ENCODE data around the gene WDR12.
"Not testable (repeated sequence)": the region's sequence is repeated elsewhere in the genome, so short reads cannot be mapped to it uniquely, and the experiment has no call there.

Gene WDR12

DNA sequence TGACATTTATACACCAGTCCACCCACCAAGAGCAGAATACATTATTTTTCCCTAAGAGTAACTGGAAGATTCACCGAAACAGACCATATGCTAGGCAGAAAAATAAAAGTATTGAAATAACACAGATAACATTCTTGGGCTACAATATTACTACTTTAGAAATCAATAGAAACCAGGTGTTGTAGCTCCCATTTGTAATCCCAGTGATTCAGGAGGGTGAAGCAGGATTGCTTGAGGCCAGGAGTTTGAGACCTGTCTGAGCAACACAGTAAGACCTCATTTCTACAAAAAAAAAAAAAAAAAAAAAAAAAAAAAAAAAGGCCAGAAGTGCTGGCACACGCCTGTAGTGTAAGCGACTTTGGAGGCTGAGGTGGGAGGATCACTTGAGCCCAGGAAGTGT, 49.5 kb downstream of the WDR12 start:
- no CpG with 5 or more reads among the region's 3 CpGs for WGBS (ENCODE audit: extremely low coverage, insufficient coverage, low lambda C conversion rate)

DNA sequence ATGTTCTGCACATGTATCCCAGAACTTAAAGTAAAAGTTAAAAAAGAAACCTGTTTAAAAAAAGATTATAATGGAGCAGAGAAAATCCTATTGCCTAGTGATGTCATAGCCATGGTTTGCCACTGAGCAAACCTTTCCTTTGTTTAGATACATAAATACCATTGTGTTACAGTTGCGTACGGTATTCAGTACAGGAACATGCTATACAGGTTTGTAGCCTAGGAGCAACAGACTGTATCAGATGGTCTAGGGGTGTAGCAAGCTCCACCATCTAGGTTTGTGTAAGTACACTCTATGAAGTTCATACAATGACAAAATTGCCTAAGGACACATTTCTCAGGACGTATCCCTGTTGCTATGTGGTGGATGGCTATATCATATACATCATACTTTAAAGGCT, 52.9 kb downstream of the WDR12 start:
- no peak overlapping the region for H3K23ac ChIP-seq (ENCODE audit: low read length)
- no peak overlapping the region for H3K27ac ChIP-seq (ENCODE audit: low read depth, low read length)
- no peak overlapping the region for H3K4ac ChIP-seq (ENCODE audit: low read depth, low read length)
- no peak overlapping the region for H3K18ac ChIP-seq (ENCODE audit: low read length)
- H3K27me3 ChIP-seq (ENCODE audit: insufficient read depth, low read length, poor library complexity) = no peaks in the 10 kb centered on the region
- H3K4me2 ChIP-seq (ENCODE audit: low read length) = no peak overlapping the region
- no CpG with 5 or more reads among the region's 3 CpGs for WGBS (ENCODE audit: extremely low coverage, insufficient coverage, low lambda C conversion rate)
- no peak overlapping the region for H3K9ac ChIP-seq (ENCODE audit: low read length)
- no peak overlapping the region for H2BK15ac ChIP-seq (replicated peaks; ENCODE audit: low read depth)
- H4K5ac ChIP-seq (ENCODE audit: low read length) = no peak overlapping the region
- no peak overlapping the region for H4K8ac ChIP-seq (ENCODE audit: low read depth, low read length)
- no peaks in the 10 kb centered on the region for H3K79me1 ChIP-seq (ENCODE audit: low read length)
- H3K56ac ChIP-seq (ENCODE audit: low read length) = no peak overlapping the region
- H2BK120ac ChIP-seq (ENCODE audit: low read depth, low read length) = no peak overlapping the region
- H2AK5ac ChIP-seq (ENCODE audit: low read length) = no peak overlapping the region
- H3K36me3 ChIP-seq (ENCODE audit: control insufficient read depth, insufficient read depth, low read length) = no peaks in the 10 kb centered on the region
- H3K4me1 ChIP-seq (ENCODE audit: control insufficient read depth, low read depth, low read length) = no peaks in the 10 kb centered on the region
- no peak for DNase-seq
- no peaks in the 10 kb centered on the region for H3K79me2 ChIP-seq (ENCODE audit: control insufficient read depth, insufficient read depth, low read length)
- H2BK5ac ChIP-seq (ENCODE audit: low read length) = no peak overlapping the region
- no peak overlapping the region for H3K4me3 ChIP-seq (ENCODE audit: low read length)

More for the DNA sequence above, 49.5 kb downstream of the WDR12 start:
- no peak for DNase-seq
- H3K4me1 ChIP-seq (ENCODE audit: control insufficient read depth, low read depth, low read length) = no peaks in the 10 kb centered on the region
- H4K5ac ChIP-seq (ENCODE audit: low read length) = no peak overlapping the region
- H2BK15ac ChIP-seq (replicated peaks; ENCODE audit: low read depth) = no peak overlapping the region
- H3K79me1 ChIP-seq (ENCODE audit: low read length) = no peaks in the 10 kb centered on the region
- H2BK5ac ChIP-seq (ENCODE audit: low read length) = no peak overlapping the region
- H4K8ac ChIP-seq (ENCODE audit: low read depth, low read length) = no peak overlapping the region
- no peak overlapping the region for H3K27ac ChIP-seq (ENCODE audit: low read depth, low read length)
- no peaks in the 10 kb centered on the region for H3K27me3 ChIP-seq (ENCODE audit: insufficient read depth, low read length, poor library complexity)
- no peak overlapping the region for H3K23ac ChIP-seq (ENCODE audit: low read length)
- H2BK120ac ChIP-seq (ENCODE audit: low read depth, low read length) = no peak overlapping the region
- H3K18ac ChIP-seq (ENCODE audit: low read length) = no peak overlapping the region
- no peak overlapping the region for H3K4me2 ChIP-seq (ENCODE audit: low read length)
- no peak overlapping the region for H3K4me3 ChIP-seq (ENCODE audit: low read length)
- H2AK5ac ChIP-seq (ENCODE audit: low read length) = no peak overlapping the region
- no peak overlapping the region for H3K56ac ChIP-seq (ENCODE audit: low read length)
- no peak overlapping the region for H3K4ac ChIP-seq (ENCODE audit: low read depth, low read length)
- H3K36me3 ChIP-seq (ENCODE audit: control insufficient read depth, insufficient read depth, low read length) = no peaks in the 10 kb centered on the region
- no peaks in the 10 kb centered on the region for H3K79me2 ChIP-seq (ENCODE audit: control insufficient read depth, insufficient read depth, low read length)
- H3K9ac ChIP-seq (ENCODE audit: low read length) = no peak overlapping the region

DNA sequence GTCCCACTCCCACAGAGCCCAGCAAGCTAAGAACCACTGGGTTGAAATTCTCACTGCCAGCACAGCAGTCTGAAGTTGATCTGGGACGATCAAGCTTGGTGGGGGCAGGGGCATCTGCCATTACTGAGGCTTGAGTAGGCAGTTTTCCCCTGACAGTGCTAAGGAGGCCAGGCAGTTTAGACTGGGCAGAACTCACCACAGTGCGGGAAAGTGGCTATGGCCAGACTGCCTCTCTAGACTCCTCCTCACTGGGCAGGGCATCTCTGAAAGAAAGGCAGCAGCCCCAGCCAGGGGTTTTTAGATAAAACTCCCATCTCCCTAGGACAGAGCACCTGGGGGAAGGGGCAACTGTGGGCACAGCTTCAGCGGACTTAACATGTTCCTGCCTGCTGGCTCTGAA, 62.1 kb downstream of the WDR12 start:
- WGBS (ENCODE audit: extremely low coverage, insufficient coverage, low lambda C conversion rate) = no CpG with 5 or more reads among the region's 3 CpGs
- H3K4ac ChIP-seq (ENCODE audit: low read depth, low read length); DNase-seq; H3K4me3 ChIP-seq (ENCODE audit: low read length); H3K4me1 ChIP-seq (ENCODE audit: control insufficient read depth, low read depth, low read length); H2BK5ac ChIP-seq (ENCODE audit: low read length); H3K18ac ChIP-seq (ENCODE audit: low read length); H3K9ac ChIP-seq (ENCODE audit: low read length); H2AK5ac ChIP-seq (ENCODE audit: low read length); H4K8ac ChIP-seq (ENCODE audit: low read depth, low read length); H2BK120ac ChIP-seq (ENCODE audit: low read depth, low read length); H3K56ac ChIP-seq (ENCODE audit: low read length); H2BK15ac ChIP-seq (replicated peaks; ENCODE audit: low read depth); H3K27me3 ChIP-seq (ENCODE audit: insufficient read depth, low read length, poor library complexity); H4K5ac ChIP-seq (ENCODE audit: low read length); H3K4me2 ChIP-seq (ENCODE audit: low read length); H3K23ac ChIP-seq (ENCODE audit: low read length); H3K27ac ChIP-seq (ENCODE audit: low read depth, low read length); H3K36me3 ChIP-seq (ENCODE audit: control insufficient read depth, insufficient read depth, low read length); H3K79me1 ChIP-seq (ENCODE audit: low read length); H3K79me2 ChIP-seq (ENCODE audit: control insufficient read depth, insufficient read depth, low read length): not testable (repeated sequence)

DNA sequence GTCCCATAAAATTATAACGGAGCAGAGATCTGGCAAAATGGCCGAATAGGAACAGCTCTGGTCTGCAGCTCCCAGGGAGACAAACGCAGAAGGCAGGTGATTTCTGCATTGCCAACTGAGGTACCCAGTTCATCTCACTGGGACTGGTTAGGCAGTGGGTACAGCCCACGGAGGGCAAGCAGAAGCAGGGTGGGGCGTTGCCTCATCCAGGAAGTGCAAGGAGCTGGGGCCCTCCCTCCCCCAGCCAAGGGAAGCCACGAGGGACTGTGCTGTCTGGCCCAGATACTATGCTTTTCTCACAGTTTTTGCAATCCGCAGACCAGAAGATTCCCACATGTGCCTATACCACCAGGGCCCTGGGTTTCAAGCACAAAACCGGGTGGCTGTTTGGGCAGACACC, 62.7 kb downstream of the WDR12 start:
- Histone ChIP-seq H2BK120ac (ENCODE audit: low read depth, low read length) (no peak overlapping the region), H3K4ac (ENCODE audit: low read depth, low read length) (no peak overlapping the region)
- WGBS (ENCODE audit: extremely low coverage, insufficient coverage, low lambda C conversion rate) = no CpG with 5 or more reads among the region's 8 CpGs

DNA sequence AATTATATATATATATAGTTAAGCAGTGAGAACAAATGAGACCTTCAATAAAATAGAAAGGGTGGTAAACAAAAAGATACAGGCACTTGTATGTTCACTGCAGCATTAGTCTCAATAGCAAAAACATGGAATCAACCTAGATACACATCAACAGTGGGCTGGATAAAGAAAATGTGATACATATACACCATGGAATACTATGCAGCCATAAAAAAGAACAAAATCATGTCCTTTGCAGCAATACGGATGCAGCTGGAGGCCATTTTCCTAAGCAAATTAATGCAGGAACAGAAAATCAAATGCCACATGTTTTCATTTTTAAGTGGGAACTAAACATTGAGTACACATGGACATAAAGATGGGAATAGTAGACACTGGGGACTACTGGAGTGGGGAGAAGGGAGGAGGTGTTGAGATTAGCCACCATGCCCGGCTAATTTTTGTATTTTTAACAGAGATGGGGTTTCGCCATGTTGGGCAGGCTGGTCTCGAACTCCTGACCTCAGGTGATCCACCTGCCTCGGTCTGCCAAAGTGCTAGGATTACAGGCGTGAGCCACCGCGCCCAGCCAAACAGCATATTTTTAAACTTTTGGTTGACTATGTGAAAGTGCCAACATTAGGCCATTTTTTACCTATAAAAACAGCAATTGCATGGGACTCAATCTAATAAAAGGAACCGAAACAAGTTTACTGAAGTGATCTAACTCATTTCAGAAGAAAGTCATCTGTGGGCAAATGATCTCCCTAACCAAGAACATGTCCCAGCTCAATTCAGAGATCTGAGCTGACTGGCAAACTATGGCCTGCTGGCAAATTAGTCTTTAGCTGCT, 63.6 kb downstream of the WDR12 start:
- no peaks in the 10 kb centered on the region for H3K79me1 ChIP-seq (ENCODE audit: low read length)

More for the DNA sequence above, 62.7 kb downstream of the WDR12 start:
- Histone ChIP-seq H3K4me3 (ENCODE audit: low read length) (no peak overlapping the region), H3K18ac (ENCODE audit: low read length) (no peak overlapping the region), H3K27me3 (ENCODE audit: insufficient read depth, low read length, poor library complexity) (no peaks in the 10 kb centered on the region), H2BK5ac (ENCODE audit: low read length) (no peak overlapping the region), H3K4me2 (ENCODE audit: low read length) (no peak overlapping the region), H3K9ac (ENCODE audit: low read length) (no peak overlapping the region), H3K56ac (ENCODE audit: low read length) (no peak overlapping the region), H3K23ac (ENCODE audit: low read length) (no peak overlapping the region), H3K79me2 (ENCODE audit: control insufficient read depth, insufficient read depth, low read length) (no peaks in the 10 kb centered on the region), H4K5ac (ENCODE audit: low read length) (no peak overlapping the region), H3K27ac (ENCODE audit: low read depth, low read length) (no peak overlapping the region), H2AK5ac (ENCODE audit: low read length) (no peak overlapping the region), H3K4me1 (ENCODE audit: control insufficient read depth, low read depth, low read length) (no peaks in the 10 kb centered on the region), H2BK15ac (replicated peaks; ENCODE audit: low read depth) (no peak overlapping the region), H3K79me1 (ENCODE audit: low read length) (no peaks in the 10 kb centered on the region), H4K8ac (ENCODE audit: low read depth, low read length) (no peak overlapping the region), H3K36me3 (ENCODE audit: control insufficient read depth, insufficient read depth, low read length) (no peaks in the 10 kb centered on the region)
- DNase-seq = no peak

DNA sequence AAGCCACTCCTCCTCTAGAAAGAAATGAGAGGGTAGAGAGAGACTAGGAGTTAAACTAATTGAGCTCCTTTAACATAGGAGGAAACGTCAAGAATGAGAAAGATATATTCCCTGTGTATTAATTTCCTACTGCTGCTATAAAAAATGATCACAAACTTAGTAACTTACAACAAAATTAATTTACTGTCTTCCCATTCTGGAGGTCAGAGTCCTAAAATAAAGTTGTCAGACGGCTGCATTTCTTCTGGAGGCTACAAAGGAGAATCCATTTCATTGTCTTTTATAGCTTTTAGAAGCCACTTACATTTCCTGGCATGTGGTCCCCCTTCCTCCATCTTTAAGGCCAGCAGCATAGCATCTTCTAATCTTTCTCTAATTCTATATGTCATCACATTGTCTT, 66.8 kb downstream of the WDR12 start:
- Histone ChIP-seq H3K4me3 (ENCODE audit: low read length) (no peak overlapping the region), H3K27me3 (ENCODE audit: insufficient read depth, low read length, poor library complexity) (no peaks in the 10 kb centered on the region), H3K18ac (ENCODE audit: low read length) (no peak overlapping the region), H2AK5ac (ENCODE audit: low read length) (no peak overlapping the region), H2BK120ac (ENCODE audit: low read depth, low read length) (no peak overlapping the region), H3K9ac (ENCODE audit: low read length) (no peak overlapping the region), H3K56ac (ENCODE audit: low read length) (no peak overlapping the region), H4K5ac (ENCODE audit: low read length) (no peak overlapping the region), H2BK5ac (ENCODE audit: low read length) (no peak overlapping the region), H3K36me3 (ENCODE audit: control insufficient read depth, insufficient read depth, low read length) (no peaks in the 10 kb centered on the region), H3K4me2 (ENCODE audit: low read length) (no peak overlapping the region), H4K8ac (ENCODE audit: low read depth, low read length) (no peak overlapping the region), H3K27ac (ENCODE audit: low read depth, low read length) (no peak overlapping the region), H3K23ac (ENCODE audit: low read length) (no peak overlapping the region), H3K79me1 (ENCODE audit: low read length) (no peaks in the 10 kb centered on the region), H3K79me2 (ENCODE audit: control insufficient read depth, insufficient read depth, low read length) (no peaks in the 10 kb centered on the region), H3K4ac (ENCODE audit: low read depth, low read length) (no peak overlapping the region), H3K4me1 (ENCODE audit: control insufficient read depth, low read depth, low read length) (no peaks in the 10 kb centered on the region), H2BK15ac (replicated peaks; ENCODE audit: low read depth) (no peak overlapping the region)
- no CpG with 5 or more reads among the region's 2 CpGs for WGBS (ENCODE audit: extremely low coverage, insufficient coverage, low lambda C conversion rate)
- DNase-seq = no peak

More for the DNA sequence above, 63.6 kb downstream of the WDR12 start:
- Histone ChIP-seq H3K27me3 (ENCODE audit: insufficient read depth, low read length, poor library complexity) (no peaks in the 10 kb centered on the region), H3K9ac (ENCODE audit: low read length) (no peak overlapping the region), H3K23ac (ENCODE audit: low read length) (no peak overlapping the region), H4K5ac (ENCODE audit: low read length) (no peak overlapping the region), H3K4ac (ENCODE audit: low read depth, low read length) (no peak overlapping the region), H3K79me2 (ENCODE audit: control insufficient read depth, insufficient read depth, low read length) (no peaks in the 10 kb centered on the region), H3K56ac (ENCODE audit: low read length) (no peak overlapping the region), H3K27ac (ENCODE audit: low read depth, low read length) (no peak overlapping the region), H2BK5ac (ENCODE audit: low read length) (no peak overlapping the region), H3K4me1 (ENCODE audit: control insufficient read depth, low read depth, low read length) (no peaks in the 10 kb centered on the region), H3K4me2 (ENCODE audit: low read length) (no peak overlapping the region), H2BK120ac (ENCODE audit: low read depth, low read length) (no peak overlapping the region), H3K36me3 (ENCODE audit: control insufficient read depth, insufficient read depth, low read length) (no peaks in the 10 kb centered on the region), H2AK5ac (ENCODE audit: low read length) (no peak overlapping the region), H2BK15ac (replicated peaks; ENCODE audit: low read depth) (no peak overlapping the region), H4K8ac (ENCODE audit: low read depth, low read length) (no peak overlapping the region), H3K4me3 (ENCODE audit: low read length) (no peak overlapping the region), H3K18ac (ENCODE audit: low read length) (no peak overlapping the region)
- no peak for DNase-seq
- no CpG with 5 or more reads among the region's 9 CpGs for WGBS (ENCODE audit: extremely low coverage, insufficient coverage, low lambda C conversion rate)
